GM12878 (cell line): ENCODE measurements around the gene FEN1.

Experiments
- CEBPB ChIP-seq, 2 experiments: fragments of 150-350 bp in 1 of 2; IDR thresholded peaks; 2 replicates each; pipeline ENCODE4 v1.6.1; 2012 to 2014; ENCODE audit warnings: low read depth in 2 of 2, low read length in 2 of 2, borderline replicate concordance in 1 of 2, inconsistent platforms in 1 of 2
- CTCF ChIP-seq, 3 experiments: IDR thresholded peaks in 2 of 3; conservative IDR thresholded peaks in 1 of 3; 2 replicates each; pipeline ENCODE4 v1.5.1; 2011; ENCODE audit warnings: low read depth in 3 of 3, low read length in 3 of 3, mild to moderate bottlenecking in 3 of 3, control low read depth in 2 of 3, moderate library complexity in 2 of 3, inconsistent platforms in 1 of 3, mixed read lengths in 1 of 3; ENCODE audit not compliant: control insufficient read depth in 2 of 3, insufficient read depth in 1 of 3; ENCODE audit errors: extremely low read depth in 1 of 3
- ELK1 ChIP-seq: IDR thresholded peaks from 2 replicates; pipeline ENCODE4 v1.6.1; 2012; ENCODE audit warnings: low read depth, low read length, improper control_type of control experiment
- EZH2 ChIP-seq: IDR thresholded peaks from 2 replicates; pipeline ENCODE4 v1.6.1; 2012; ENCODE audit warnings: low read depth, mild to moderate bottlenecking, control low read depth, inconsistent platforms, low read length, borderline replicate concordance; ENCODE audit not compliant: control insufficient read depth
- FOXM1 ChIP-seq: IDR thresholded peaks from 2 replicates; pipeline ENCODE4 v1.6.1; 2012; ENCODE audit warnings: low read depth, mild to moderate bottlenecking, inconsistent platforms, low read length, moderate library complexity
- IKZF1 ChIP-seq: fragments of 450-650 bp; conservative IDR thresholded peaks from 2 replicates; pipeline ENCODE4 v1.6.1; 2017; ENCODE audit warnings: antibody characterized with exemption, mild to moderate bottlenecking
- PBX3 ChIP-seq: IDR thresholded peaks from 2 replicates; pipeline ENCODE4 v1.6.1; 2011; ENCODE audit warnings: mild to moderate bottlenecking, low read depth, low read length, moderate library complexity; ENCODE audit not compliant: insufficient replicate concordance
- TBL1XR1 ChIP-seq: IDR thresholded peaks from 2 replicates; pipeline ENCODE4 v1.6.1; 2012; ENCODE audit warnings: low read depth, low read length, improper control_type of control experiment
- YY1 ChIP-seq: IDR thresholded peaks from 2 replicates; pipeline ENCODE4 v1.6.1; 2011; ENCODE audit warnings: low read depth, mild to moderate bottlenecking, low read length

GRCh38 chr11:61811831-61812230 is 19.1 kb downstream of the FEN1 start:
- TF ChIP-seq FOXM1 (no peak), EZH2 (no peak), IKZF1 (no peak), CTCF (IDR thresholded peaks at IDR 0.05 in 2 of 3, conservative IDR thresholded peaks at IDR 0.05 in 1 of 3; ENCODE audit: control insufficient read depth in 2 of 3, extremely low read depth in 1 of 3, insufficient read depth in 1 of 3, low read depth in 3 of 3, low read length in 3 of 3) (no peak), YY1 (no peak), ELK1 (no peak), CEBPB (IDR thresholded peaks at IDR 0.05; ENCODE audit: borderline replicate concordance in 1 of 2, low read depth in 2 of 2, low read length in 2 of 2) (no peak), TBL1XR1 (no peak), PBX3 (no peak)
